Cardiac muscle cell (in vitro differentiated cells and primary cell): Measurements from ENCODE around the gene MAP1S. TPM values are rescaled to one million over a fixed set of nuclear protein-coding genes. Genes with fewer than 3 reads are reported as not detected.

ENCODE experiments used
- DNase-seq, 2 donors: peaks; one replicate each; pipeline versions ENCODE4 v3.0.0 to v3.0.0-alpha.2; 2010 to 2017; ENCODE audit warnings: low read depth in 1 of 2, low spot score in 1 of 2
- H3K27ac ChIP-seq: fragments of 200-600 bp; sonication (generic); 2 replicates; pipeline ENCODE4 v1.5.1; 2016
- H3K27me3 ChIP-seq: fragments of 200-600 bp; sonication (generic); 2 replicates; pipeline ENCODE4 v1.6.0; 2016; ENCODE audit warnings: control low read depth
- H3K36me3 ChIP-seq: fragments of 200-600 bp; sonication (generic); 2 replicates; pipeline ENCODE4 v1.5.1; 2016; ENCODE audit warnings: control low read depth
- H3K4me1 ChIP-seq: fragments of 200-600 bp; sonication (generic); 2 replicates; pipeline ENCODE4 v1.8.1; 2017; ENCODE audit warnings: low read depth, mild to moderate bottlenecking, mixed run types
- H3K4me3 ChIP-seq: fragments of 200-600 bp; sonication (generic); 2 replicates; pipeline ENCODE4 v1.5.1; 2016; ENCODE audit warnings: mild to moderate bottlenecking
- H3K9me3 ChIP-seq: fragments of 200-600 bp; sonication (generic); 2 replicates; pipeline ENCODE4 v1.5.1; 2017; ENCODE audit warnings: low read depth, mild to moderate bottlenecking, control low read depth
- polyA plus RNA-seq: library from polyadenylated mRNA; unstranded; fragments of >200 nt; fragmentation: Nextera tagmentation; extraction: Ambion mirVana; gene quantifications from 2 replicates; pipeline ENCODE4 v1.2.1, GENCODE V29; 2016
- total RNA-seq: library from RNA; depleted of rRNA; stranded (reverse); fragments of >200 nt; gene quantifications from 2 replicates; pipeline ENCODE4 v1.2.3, GENCODE V29; 2016
- TF ChIP-seq, protein P1 (sequence below): IDR thresholded peaks from 2 replicates; pipeline ENCODE4 v1.5.1; 2012; ENCODE audit warnings: low read depth, mild to moderate bottlenecking, low read length

Gene MAP1S
- total and polyA plus RNA-seq, 2 experiments from 2014 or later: 60.4 to 61.7 TPM

DNA sequence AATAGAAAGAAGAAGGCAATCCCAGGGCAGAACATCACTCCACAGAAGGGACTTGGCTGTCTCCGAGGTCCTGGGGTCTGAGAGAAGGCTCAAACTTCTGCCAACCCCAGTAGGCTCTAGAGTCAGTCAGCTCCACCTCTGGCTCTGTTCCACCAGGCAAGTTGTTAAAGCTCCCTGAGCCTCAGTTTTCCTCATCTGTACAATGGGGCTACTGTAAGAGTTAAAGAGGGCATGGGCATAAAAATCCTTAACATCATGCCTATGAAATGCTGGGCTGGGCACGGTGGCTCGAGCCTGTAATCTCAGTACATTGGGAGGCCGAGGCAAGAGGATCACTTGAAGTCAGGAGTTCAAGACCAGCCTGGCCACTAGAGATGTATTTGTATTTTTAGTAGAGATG lies 36.2 kb upstream of the MAP1S start:
- H3K27ac ChIP-seq: no peak overlapping the region
- no peak overlapping the region for H3K4me3 ChIP-seq
- TF ChIP-seq, protein P1, sequence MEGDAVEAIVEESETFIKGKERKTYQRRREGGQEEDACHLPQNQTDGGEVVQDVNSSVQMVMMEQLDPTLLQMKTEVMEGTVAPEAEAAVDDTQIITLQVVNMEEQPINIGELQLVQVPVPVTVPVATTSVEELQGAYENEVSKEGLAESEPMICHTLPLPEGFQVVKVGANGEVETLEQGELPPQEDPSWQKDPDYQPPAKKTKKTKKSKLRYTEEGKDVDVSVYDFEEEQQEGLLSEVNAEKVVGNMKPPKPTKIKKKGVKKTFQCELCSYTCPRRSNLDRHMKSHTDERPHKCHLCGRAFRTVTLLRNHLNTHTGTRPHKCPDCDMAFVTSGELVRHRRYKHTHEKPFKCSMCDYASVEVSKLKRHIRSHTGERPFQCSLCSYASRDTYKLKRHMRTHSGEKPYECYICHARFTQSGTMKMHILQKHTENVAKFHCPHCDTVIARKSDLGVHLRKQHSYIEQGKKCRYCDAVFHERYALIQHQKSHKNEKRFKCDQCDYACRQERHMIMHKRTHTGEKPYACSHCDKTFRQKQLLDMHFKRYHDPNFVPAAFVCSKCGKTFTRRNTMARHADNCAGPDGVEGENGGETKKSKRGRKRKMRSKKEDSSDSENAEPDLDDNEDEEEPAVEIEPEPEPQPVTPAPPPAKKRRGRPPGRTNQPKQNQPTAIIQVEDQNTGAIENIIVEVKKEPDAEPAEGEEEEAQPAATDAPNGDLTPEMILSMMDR: no peak
- H3K9me3 ChIP-seq: no peaks in the 10 kb centered on the region
- H3K4me1 ChIP-seq: peaks cover 7% of the 10 kb centered on the region
- H3K36me3 ChIP-seq: no peaks in the 10 kb centered on the region
- peaks cover 29% of the 10 kb centered on the region for H3K27me3 ChIP-seq
- DNase-seq: no peak

DNA sequence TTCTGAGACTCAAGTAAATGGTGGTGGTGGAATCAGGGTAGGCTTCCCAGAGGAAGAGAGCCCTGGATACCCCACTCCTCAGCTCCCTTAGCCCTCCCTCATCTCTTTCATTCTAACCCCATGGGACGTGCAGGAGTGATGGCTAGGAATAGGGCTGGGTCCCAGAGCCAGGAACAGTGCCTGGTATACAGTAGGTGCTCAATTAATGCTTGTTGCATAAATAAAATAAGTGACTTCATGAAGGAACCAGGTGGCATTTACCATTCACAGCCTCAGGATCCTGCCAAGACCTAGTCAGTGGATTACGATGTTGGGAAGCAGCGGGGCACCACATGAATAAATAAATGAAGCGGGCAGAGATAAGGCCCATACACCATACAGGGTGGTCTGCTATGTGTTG lies 35.0 kb upstream of the MAP1S start:
- TF ChIP-seq, protein P1: no peak
- Histone ChIP-seq H3K9me3 (no peaks in the 10 kb centered on the region), H3K4me1 (peaks cover 7% of the 10 kb centered on the region), H3K4me3 (no peak overlapping the region), H3K36me3 (no peaks in the 10 kb centered on the region), H3K27ac (no peak overlapping the region), H3K27me3 (peaks cover 29% of the 10 kb centered on the region)
- DNase-seq: no peak

DNA sequence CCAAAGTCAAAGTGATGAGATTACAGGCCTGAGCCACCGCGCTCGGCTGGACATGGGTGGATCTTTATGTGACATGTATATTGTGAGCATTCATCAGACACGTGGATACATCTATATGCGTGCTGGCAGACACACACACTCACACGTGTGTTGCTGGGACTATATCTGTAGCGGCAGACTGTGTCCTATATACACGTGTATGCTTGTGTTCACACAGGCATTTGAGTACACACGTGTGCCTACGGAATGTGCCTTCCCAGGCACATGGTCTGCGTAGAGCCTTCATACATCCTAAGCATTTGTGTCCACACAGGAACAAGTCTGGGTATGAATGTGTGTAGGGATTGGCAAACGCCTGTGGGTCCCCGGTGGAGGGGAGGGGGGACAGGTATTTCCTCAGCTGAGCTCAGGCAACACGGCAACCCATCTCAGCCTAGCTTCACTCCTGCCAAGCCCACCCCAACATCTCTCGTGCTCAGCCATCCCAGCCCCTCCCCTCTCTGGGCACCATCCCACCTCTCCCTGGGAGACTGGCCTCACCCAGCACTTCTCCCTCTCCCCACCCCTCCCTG lies 33.7 kb upstream of the MAP1S start:
- Histone ChIP-seq H3K36me3 (no peaks in the 10 kb centered on the region), H3K27ac (no peak overlapping the region), H3K27me3 (peaks cover 29% of the 10 kb centered on the region), H3K9me3 (no peaks in the 10 kb centered on the region), H3K4me3 (no peak overlapping the region), H3K4me1 (peaks cover under 1% of the 10 kb centered on the region)
- no peak for DNase-seq
- TF ChIP-seq, protein P1: no peak

DNA sequence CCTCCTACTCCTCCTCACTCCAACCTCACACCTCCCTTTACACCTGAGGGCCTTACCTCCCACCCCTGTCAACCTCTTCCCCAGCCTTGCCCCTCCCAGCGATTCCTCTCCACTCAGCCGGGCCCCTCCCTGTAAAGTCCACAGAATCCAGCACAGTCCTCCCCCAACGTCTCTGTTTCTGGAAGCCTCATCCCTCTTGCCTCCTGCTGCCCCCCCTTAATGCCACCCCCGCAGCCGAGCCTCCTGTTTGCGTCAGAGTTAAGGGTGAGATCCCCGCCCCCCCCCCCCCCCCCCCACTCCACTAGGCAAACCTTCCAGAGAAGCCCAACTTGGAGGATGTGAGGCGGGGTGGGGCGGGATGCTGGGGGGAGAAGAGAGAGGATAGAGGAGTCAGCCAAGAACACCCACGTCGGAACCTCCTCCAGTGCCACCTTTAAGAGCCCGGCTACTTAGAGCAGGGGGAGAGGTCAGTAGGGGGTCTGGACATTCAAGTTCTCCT lies 33.2 kb upstream of the MAP1S start:
- Histone ChIP-seq H3K4me1 (no peaks in the 10 kb centered on the region), H3K27me3 (peaks cover 29% of the 10 kb centered on the region), H3K27ac (no peak overlapping the region), H3K9me3 (no peaks in the 10 kb centered on the region), H3K4me3 (no peak overlapping the region), H3K36me3 (no peaks in the 10 kb centered on the region)
- peak in 1 of 2 donors; percentile 42 for DNase-seq
- TF ChIP-seq, protein P1: no peak

DNA sequence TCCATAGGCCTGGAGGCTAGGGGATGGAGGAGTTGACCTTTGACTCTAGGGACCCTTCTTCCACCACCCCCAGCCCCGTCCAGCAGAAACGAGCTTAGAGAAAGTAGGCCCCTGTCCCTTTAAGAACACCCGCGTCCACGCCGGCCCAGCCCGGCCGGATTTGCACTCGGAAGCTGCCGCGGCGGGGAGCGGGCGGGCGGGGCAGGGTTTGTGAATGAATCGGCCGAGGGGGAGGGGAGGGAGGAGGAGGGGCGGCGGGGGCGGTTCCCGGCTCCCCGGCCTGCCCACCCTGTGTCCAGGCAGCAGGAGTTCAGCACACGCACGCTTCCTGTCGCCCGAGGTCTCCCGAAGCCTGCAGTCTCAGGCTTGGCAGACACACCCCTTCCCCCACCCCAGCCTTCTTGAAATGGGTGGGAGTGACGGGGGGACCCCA lies 32.7 kb upstream of the MAP1S start:
- TF ChIP-seq, protein P1: no peak
- Histone ChIP-seq H3K27me3 (peaks cover 29% of the 10 kb centered on the region), H3K4me3 (peak overlapping the region; percentile 10), H3K9me3 (no peaks in the 10 kb centered on the region), H3K4me1 (no peaks in the 10 kb centered on the region), H3K36me3 (no peaks in the 10 kb centered on the region), H3K27ac (no peak overlapping the region)
- DNase-seq: peak; percentile 5 to 64
